D341Med (cell line): ENCODE results near the gene CENPP.
A peak's percentile ranks its signal among the peaks of the same experiment; 100 is the strongest.

Experiments
- DNase-seq: peaks from one replicate; pipeline ENCODE4 v3.0.0; 2012; ENCODE audit warnings: low spot score

The CENPP gene

DNA sequence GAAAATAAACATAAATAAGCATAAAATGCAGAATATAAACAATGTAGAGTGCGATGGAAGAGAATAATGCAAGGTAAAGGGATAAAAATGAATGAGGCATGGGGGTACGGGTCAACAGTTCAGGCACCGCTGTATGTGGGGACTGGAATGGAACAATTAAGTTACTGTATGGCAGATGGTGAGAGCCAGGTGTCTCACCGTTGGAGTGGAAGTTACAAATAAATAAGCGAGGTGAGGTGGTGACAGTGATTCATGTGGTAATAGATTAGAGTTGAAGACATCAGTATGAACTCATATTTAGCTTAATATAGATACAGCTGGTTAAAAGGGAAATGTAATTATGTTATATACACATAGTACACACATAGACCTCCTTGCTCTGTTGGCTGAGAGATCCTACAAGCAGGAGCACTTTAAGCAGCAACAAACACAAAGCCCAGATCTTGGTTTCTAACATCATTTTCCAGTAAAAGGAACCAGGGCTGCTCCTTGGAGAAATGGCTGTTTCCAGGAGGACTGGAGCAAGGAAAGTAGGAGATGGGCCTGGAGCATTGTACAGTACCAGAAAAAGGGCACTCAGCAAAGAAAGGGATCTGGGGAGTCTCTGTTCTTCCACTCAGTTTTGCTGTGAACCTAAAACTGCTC is 100.9 kb downstream of the CENPP start:
- no peak for DNase-seq

DNA sequence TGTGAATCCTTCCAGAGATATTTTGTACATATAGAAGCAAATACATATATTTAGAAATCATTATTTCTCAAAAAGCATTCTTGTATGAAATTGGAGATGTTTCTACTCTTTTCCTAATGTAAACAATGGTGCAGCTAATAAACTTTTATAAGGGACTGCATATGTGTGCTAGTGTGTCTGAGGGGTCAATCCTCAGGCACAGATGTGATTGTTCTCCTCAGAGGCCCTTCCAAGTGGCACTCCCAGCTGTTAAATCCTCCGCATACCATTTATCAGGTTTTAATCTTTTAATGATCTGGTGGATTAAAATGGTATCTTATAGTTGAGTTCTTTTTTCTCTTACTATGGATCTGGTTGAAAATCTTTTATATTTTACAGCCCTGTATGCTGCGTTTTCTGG is 104.1 kb downstream of the CENPP start:
- DNase-seq = peak; percentile 67

DNA sequence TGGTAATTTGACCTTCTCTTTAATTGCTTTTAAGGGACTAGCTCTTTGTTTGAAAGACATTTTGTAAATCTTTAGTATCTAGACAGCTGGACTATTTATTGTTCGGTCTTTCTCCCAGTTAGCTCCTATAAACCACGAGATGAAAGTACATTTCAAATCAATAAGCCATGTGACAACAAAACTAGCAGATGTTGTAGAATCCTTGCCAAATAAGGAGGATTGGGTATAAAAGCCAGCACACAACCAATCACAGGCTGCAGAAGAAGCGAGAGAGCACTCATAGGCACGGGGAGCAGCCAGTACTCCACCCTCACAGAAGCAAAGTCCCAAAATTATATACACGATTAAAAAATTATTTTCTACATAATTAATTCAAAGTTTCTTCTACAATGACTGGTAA is 106.6 kb downstream of the CENPP start:
- DNase-seq = no peak

- no peak for DNase-seq
These were observed 107.3 kb downstream of the CENPP start for GRCh38 chr9:92432972-92433548.

DNA sequence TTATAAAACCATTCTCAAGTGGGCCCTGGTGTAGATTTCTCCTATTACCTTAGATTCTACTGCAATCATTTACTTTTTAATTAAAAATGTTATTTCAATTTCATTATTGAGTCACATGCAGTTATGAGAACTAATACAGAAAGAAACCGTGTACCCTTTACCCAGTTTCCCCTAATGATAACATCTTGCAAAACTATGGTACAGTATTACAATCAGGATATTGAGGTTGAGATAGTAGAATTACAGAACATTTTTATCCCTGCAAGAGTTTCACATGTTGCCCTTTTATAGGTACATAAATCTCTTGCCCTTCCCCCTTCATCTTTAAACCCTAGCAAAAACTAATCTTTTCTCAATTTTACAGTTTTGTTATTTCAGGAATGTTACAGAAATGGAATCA is 109.5 kb downstream of the CENPP start:
- DNase-seq = no peak

DNA sequence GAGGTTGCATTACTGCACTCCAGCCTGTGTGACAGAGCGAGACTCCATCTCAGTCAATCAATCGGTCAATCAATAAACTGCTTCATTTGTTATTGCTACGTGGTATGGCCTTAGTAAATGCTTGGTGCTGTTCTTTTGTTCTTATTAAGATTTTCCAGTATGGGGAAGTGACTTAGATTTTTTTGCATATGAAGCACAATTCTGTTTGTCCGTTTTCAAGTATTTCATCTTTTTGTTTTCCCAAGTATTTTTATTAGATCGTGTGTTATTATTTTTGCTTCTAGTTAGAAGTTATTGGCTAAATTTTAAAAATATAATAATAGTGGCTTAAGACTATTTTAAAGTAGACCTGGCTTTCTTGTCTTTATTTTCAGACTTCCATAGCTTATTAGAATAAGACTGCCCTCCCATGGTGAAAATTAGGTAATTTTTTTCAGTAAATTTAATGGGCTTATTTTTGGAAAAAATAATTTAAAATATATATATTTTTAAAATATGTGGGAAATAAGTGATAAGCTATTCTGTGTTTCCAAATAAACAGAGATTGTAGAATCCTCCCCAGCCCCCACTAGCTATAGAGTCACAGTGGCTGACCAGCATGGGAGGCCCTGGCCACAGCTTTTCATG is 113.3 kb downstream of the CENPP start:
- DNase-seq = no peak

- DNase-seq = no peak
These were observed 114.4 kb downstream of the CENPP start for GRCh38 chr9:92439921-92440750.

GRCh38 chr9:92440751-92441046 is 114.9 kb downstream of the CENPP start:
- no peak for DNase-seq

- no peak for DNase-seq
These were observed 119.1 kb downstream of the CENPP start for GRCh38 chr9:92444841-92445240.

GRCh38 chr9:92446536-92446935 is 120.8 kb downstream of the CENPP start:
- no peak for DNase-seq

DNA sequence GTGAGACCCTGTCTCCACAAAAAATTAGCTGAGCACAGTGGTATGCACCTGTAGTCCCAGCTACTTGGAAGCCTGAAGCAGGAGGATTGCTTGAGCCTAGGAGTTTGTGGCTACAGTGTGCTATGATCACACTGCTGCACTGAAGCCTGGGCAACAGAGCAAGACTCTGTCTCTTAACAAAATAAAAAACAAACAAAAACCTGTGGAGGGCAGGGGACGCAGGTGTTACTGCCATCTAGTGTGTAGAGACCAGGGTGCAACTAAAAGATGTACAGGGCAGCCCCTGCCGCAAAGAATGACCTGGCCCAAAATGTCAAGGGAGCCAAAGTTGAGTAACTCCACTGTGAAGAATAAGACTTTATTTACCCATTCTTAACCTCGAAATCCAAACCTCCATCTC is 129.5 kb downstream of the CENPP start:
- DNase-seq = peak; percentile 42

GRCh38 chr9:92457576-92457975 is 131.8 kb downstream of the CENPP start:
- DNase-seq = no peak

DNA sequence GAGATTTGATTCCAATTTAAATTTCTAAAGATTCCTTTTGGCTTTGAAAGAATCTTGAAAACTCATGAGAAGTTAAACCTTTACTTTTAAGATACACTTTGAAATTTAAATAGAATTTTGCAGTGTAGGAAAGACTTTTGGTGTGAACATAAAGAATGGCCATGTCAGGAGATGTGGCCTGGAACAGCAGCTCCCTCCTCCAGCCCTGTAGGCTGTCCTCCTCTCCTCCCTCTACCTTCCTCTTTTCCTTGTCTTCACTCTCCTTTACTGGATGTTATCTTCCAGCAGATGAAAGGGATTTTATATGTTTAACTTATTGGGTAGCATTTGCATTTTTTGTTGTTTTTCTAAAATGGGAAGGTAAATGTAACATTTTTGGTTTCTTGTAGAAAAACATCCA is 137.6 kb downstream of the CENPP start:
- no peak for DNase-seq

DNA sequence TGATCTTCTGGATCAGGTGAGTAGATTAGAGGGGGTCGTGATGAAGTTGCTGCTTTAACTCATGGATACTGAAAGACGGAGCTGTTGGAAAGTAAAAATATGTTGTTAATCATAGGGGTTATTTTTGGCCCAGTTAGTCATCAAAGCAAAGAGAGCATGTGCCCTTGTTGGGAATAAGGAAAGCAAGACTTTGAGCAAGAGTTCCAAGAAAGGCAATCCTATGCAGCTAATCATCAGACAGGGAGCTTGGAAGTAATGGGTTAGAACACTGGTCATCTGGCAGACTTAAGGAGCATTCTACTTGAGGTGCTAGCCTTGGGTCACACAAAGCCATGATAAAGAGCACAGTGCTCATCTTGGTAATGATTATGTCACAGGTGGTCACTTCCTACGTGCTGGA is 138.2 kb downstream of the CENPP start:
- DNase-seq = no peak

DNA sequence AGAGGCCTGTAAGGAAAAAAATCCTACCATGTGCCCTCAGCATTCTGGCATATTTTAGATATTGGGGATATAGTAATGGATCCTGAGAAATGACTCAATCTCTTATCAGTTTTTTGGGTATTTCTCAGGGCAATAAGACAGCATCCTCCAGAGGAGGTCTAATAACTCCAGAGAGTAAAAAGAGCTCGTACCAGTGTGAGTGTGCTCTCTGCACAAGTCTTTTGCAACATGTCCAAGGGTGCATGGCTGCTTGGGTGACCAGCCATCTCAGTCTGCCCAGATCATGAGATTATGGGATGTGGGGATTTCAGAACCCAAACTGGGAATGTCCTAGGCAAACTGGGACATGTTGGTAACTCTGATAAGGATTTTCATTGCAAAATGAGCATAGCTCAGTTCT is 141.3 kb downstream of the CENPP start:
- DNase-seq = no peak

- DNase-seq = no peak
These were observed 141.8 kb downstream of the CENPP start for GRCh38 chr9:92467511-92467910.

DNA sequence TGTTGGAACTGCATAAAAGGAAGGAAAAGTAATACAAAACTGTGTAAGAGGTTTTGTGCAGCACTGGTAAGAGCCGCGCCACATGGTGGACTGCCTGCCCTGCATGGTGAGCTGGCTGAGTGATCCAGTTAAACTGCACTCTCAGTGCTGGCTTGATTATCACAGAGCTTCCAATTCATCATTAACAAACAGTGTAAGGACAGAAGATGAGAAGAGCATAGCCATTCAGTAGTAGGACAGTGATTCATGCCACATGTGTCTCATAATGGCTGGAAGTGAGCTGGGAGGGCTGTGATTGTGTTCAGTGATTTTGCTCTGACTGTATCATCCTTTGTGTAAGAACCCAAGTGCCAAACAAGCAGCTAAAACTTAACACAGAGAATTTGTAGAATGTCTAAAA is 142.5 kb downstream of the CENPP start:
- DNase-seq = no peak

- DNase-seq = no peak
These were observed 148.8 kb downstream of the CENPP start for GRCh38 chr9:92474587-92474986.

- no peak for DNase-seq
These were observed 151.2 kb downstream of the CENPP start for GRCh38 chr9:92476962-92477361.

DNA sequence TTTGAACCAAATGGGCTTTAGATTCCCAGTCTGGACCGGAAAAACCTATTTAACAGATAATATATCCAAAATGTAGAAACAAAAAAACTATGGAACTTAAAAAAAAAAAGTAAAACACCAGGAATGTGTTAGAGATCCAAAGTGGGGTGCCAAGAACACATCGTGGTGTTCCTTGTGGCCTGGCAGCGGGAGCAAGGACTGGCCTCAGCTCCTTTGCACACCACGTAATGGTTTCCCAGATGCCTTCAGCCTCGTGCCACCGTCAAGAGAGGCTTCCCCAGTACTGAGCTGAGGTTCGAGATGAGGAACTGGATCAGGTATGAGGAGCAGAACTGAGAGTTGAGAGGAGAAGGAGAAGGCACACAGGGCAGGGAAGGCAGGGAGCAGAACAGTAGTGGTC is 153.0 kb downstream of the CENPP start:
- no peak for DNase-seq

GRCh38 chr9:92479346-92479745 is 153.6 kb downstream of the CENPP start:
- no peak for DNase-seq

- no peak for DNase-seq
These were observed 154.6 kb downstream of the CENPP start for GRCh38 chr9:92480291-92480771.
